Measurements from ENCODE around the gene OCSTAMP.

DNA sequence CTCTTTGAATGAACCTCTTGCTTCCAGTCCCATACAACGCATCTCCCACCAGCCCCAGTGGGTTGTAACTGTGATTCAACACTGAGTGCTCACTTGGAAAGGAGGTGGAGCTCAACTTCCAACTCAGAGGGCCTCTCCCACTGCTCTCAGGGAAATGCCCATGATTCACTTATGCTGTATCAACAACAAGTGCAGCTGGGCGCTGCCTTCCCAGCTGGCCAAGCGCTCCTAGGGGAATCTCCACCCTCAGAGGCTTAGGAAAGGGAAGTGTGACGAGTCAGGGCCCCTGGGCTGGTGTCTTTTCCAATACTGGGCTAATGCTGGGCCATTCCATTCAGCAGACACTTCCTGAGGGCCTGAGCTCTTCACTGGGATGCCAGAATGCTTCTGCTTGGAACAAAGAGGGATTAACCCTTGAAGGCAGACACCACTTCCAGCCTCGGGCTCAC is 8.1 kb upstream of the OCSTAMP start:
- TF ChIP-seq, protein P1, sequence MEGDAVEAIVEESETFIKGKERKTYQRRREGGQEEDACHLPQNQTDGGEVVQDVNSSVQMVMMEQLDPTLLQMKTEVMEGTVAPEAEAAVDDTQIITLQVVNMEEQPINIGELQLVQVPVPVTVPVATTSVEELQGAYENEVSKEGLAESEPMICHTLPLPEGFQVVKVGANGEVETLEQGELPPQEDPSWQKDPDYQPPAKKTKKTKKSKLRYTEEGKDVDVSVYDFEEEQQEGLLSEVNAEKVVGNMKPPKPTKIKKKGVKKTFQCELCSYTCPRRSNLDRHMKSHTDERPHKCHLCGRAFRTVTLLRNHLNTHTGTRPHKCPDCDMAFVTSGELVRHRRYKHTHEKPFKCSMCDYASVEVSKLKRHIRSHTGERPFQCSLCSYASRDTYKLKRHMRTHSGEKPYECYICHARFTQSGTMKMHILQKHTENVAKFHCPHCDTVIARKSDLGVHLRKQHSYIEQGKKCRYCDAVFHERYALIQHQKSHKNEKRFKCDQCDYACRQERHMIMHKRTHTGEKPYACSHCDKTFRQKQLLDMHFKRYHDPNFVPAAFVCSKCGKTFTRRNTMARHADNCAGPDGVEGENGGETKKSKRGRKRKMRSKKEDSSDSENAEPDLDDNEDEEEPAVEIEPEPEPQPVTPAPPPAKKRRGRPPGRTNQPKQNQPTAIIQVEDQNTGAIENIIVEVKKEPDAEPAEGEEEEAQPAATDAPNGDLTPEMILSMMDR (IDR thresholded peaks at IDR 0.05; ENCODE audit: low read length) = no peak
- no peak for TF ChIP-seq EZH2phosphoT487 (IDR thresholded peaks at IDR 0.05; ENCODE audit: low read length)

Data from MM.1S (cell line).